ENCODE results near the gene FAM83F. TPM values are rescaled to one million over a fixed set of nuclear protein-coding genes. Genes with fewer than 3 reads are reported as not detected.

FAM83F gene
- total and polyA plus RNA-seq, 2 donors (not counting 1 experiment from before 2014, with no cell fraction given), result 0.10 TPM; not detected in 1

GRCh38 chr22:39954584-39955055, 40.1 kb upstream of the FAM83F start:
- no peak overlapping the region for H3K27ac Mint-ChIP-seq
- ATAC-seq (ENCODE audit: low read depth), result no peak
- 100% methylated on average over 1 of the region's 4 CpGs for WGBS (ENCODE audit: insufficient coverage)

More at GRCh38 chr22:39954584-39955055, 40.1 kb upstream of the FAM83F start:
- POLR2A ChIA-PET, result no interaction called here
- H4K20me1 ChIP-seq (ENCODE audit: control insufficient read depth, insufficient read depth, low read length, poor library complexity, severe bottlenecking), result no peaks in the 10 kb centered on the region
- H3K4me3 Mint-ChIP-seq, result no peak overlapping the region
- peaks cover 61% of the 10 kb centered on the region for H3K4me1 Mint-ChIP-seq
- H3K9me3 ChIP-seq (ENCODE audit: control extremely low read depth in 1 of 3, control insufficient read depth in 2 of 3, insufficient read depth in 1 of 3, low read length in 2 of 3), result no peaks in the 10 kb centered on the region
- no peaks in the 10 kb centered on the region for H3K27me3 ChIP-seq (replicated peaks in 1 of 4; ENCODE audit: control extremely low read depth in 1 of 4, control insufficient read depth in 3 of 4, insufficient read depth in 4 of 4, low read length in 3 of 4)
- CTCF ChIA-PET, result interaction anchor here (0.6 to 1.7 kb wide), 2 partner anchors 12 to 380 kb away, joined by 3 to 4 read pairs; no protein-coding TSS in a partner anchor
- peaks cover 13% of the 10 kb centered on the region for H3K79me2 ChIP-seq (ENCODE audit: control insufficient read depth, insufficient read depth, low read length)
- no peak overlapping the region for H3K27ac ChIP-seq (ENCODE audit: low read length in 2 of 2)
- no peak for DNase-seq
- peaks cover 35 to 49% of the 10 kb centered on the region in 2 donors for H3K4me1 ChIP-seq (ENCODE audit: control insufficient read depth in 2 of 2, insufficient read depth in 2 of 2, low read length in 2 of 2)
- no peaks in the 10 kb centered on the region for H3K9me3 Mint-ChIP-seq (ENCODE audit: insufficient read depth)
- TF ChIP-seq EZH2 (IDR thresholded peaks at IDR 0.05; ENCODE audit: borderline replicate concordance, insufficient read depth, low read depth, low read length, poor library complexity, severe bottlenecking), result no peak
- TF ChIP-seq CTCF (IDR thresholded peaks at IDR 0.05), result no peak
- intact Hi-C loops (cut with micrococcal nuclease), result loop anchor here (5.0 kb wide), 1 partner anchor 68 kb away; no protein-coding TSS in a partner anchor
- H3K9ac ChIP-seq (ENCODE audit: low read length), result no peak overlapping the region
- H2AFZ ChIP-seq (ENCODE audit: insufficient read depth, low read depth, low read length, poor library complexity, severe bottlenecking), result no peak overlapping the region
- H3K36me3 ChIP-seq (replicated peaks in 1 of 2; ENCODE audit: control extremely low read depth in 1 of 2, control insufficient read depth in 1 of 2, extremely low read depth in 1 of 2, insufficient read depth in 2 of 2, low read length in 1 of 2), result peaks cover 0 to 16% of the 10 kb centered on the region in 2 experiments
- no peak overlapping the region for H3K4me3 ChIP-seq (ENCODE audit: control extremely low read depth in 1 of 5, extremely low read depth in 1 of 5, insufficient read depth in 1 of 5, low read depth in 2 of 5, low read length in 4 of 5)
- H3K27me3 Mint-ChIP-seq, result peaks cover 11% of the 10 kb centered on the region
- no peak overlapping the region for H3K4me2 ChIP-seq (replicated peaks; ENCODE audit: low read depth, low read length, poor library complexity, severe bottlenecking)
